ENCODE measurements around the gene HNRNPCL1. TPM values are rescaled to one million over a fixed set of nuclear protein-coding genes. Genes with fewer than 3 reads are reported as not detected.

Gene HNRNPCL1
- not detected in 2 replicates for total RNA-seq

GRCh38 chr1:12848620-12849019 is at the start of gene HNRNPCL1:
Gene HNRNPCL1 (minus strand): TSS chr1:12848720. CDS start chr1:12848289, 431 bp downstream.

GRCh38 chr1:12898170-12898569 is 49.6 kb upstream of the HNRNPCL1 start, which contains the start of gene PRAMEF10:
Gene PRAMEF10 (minus strand): TSS chr1:12898270. CDS start chr1:12895847, 2,423 bp downstream.

GRCh38 chr1:12886101-12886500 is 37.6 kb upstream of the HNRNPCL1 start, which contains the start of gene PRAMEF4:
Gene PRAMEF4 (minus strand): TSS chr1:12886201. CDS start chr1:12883394, 2,807 bp downstream.

GRCh38 chr1:12856786-12857185 is 8.3 kb upstream of the HNRNPCL1 start, which contains the start of gene PRAMEF2:
Gene PRAMEF2 (plus strand): TSS chr1:12857086. CDS start chr1:12859010, 1,924 bp downstream.

GRCh38 chr1:12831310-12831709 is 17.2 kb downstream of the HNRNPCL1 start, which contains the start of gene PRAMEF11:
Gene PRAMEF11 (minus strand): TSS chr1:12831410. CDS start chr1:12828789, 2,621 bp downstream.

Other genes starting within 250 kb of the HNRNPCL1 start
- 89.0 and 92.5 TPM in 2 replicates for gene DHRS3, start 230.5 kb downstream of the HNRNPCL1 start, total RNA-seq
- not detected in 2 replicates for gene AADACL4, start 204.6 kb downstream of the HNRNPCL1 start, total RNA-seq
- gene AADACL3, start 132.6 kb downstream of the HNRNPCL1 start, total RNA-seq: not detected in 2 replicates
- gene CFAP107, start 102.5 kb downstream of the HNRNPCL1 start, total RNA-seq: not detected in 2 replicates
- gene PRAMEF12, start 75.0 kb downstream of the HNRNPCL1 start, total RNA-seq: not detected in 2 replicates
- not detected in 2 replicates for gene PRAMEF1, start 57.3 kb downstream of the HNRNPCL1 start, total RNA-seq
- not detected in 2 replicates for gene PRAMEF11, start 17.3 kb downstream of the HNRNPCL1 start, total RNA-seq
- gene PRAMEF2, start 8.4 kb upstream of the HNRNPCL1 start, total RNA-seq: not detected in 2 replicates
- gene PRAMEF4, start 37.5 kb upstream of the HNRNPCL1 start, total RNA-seq: not detected in 2 replicates
- gene PRAMEF10, start 49.5 kb upstream of the HNRNPCL1 start, total RNA-seq: not detected in 2 replicates
- gene PRAMEF7, start 67.9 kb upstream of the HNRNPCL1 start, total RNA-seq: not detected in 2 replicates
- not detected in 2 replicates for gene PRAMEF6, start 98.9 kb upstream of the HNRNPCL1 start, total RNA-seq
- gene PRAMEF27, start 207.9 kb upstream of the HNRNPCL1 start, total RNA-seq: not detected in 2 replicates
- gene HNRNPCL3, start 212.0 kb upstream of the HNRNPCL1 start, total RNA-seq: not detected in 2 replicates
- gene PRAMEF25, start 222.1 kb upstream of the HNRNPCL1 start, total RNA-seq: not detected in 2 replicates

All from bladder microvascular endothelial cell (primary cell).